Lung (tissue), 12 donors: ENCODE results near the gene RNFT2. TPM values are rescaled to one million over a fixed set of nuclear protein-coding genes. Genes with fewer than 3 reads are reported as not detected.

Experiments used
- ATAC-seq: fragments of 200-7000 bp; cut with Tn5 transposase; one replicate; pipeline ENCODE4 v1.9.1; 2020; ENCODE audit warnings: moderate number of reproducible peaks; ENCODE audit not compliant: insufficient read depth, low FRiP score
- DNase-seq, 3 donors: peaks; one replicate each; pipeline ENCODE4 v3.0.0-alpha.2; 2013 to 2017
- H3K27ac ChIP-seq, 2 donors: one replicate each; pipeline ENCODE4 v1.5.1; 2013; ENCODE audit warnings: mild to moderate bottlenecking in 2 of 2, moderate library complexity in 2 of 2, control low read depth in 1 of 2, inconsistent platforms in 1 of 2, low read depth in 1 of 2, low read length in 1 of 2
- H3K27me3 ChIP-seq, 3 donors: one replicate each; pipeline ENCODE4 v1.5.1; 2013; ENCODE audit warnings: low read length in 2 of 3; ENCODE audit not compliant: control insufficient read depth in 3 of 3, insufficient read depth in 3 of 3
- H3K36me3 ChIP-seq, 4 donors: one replicate each; pipeline ENCODE4 v1.5.1; 2013; ENCODE audit warnings: low read length in 4 of 4, mild to moderate bottlenecking in 1 of 4, moderate library complexity in 1 of 4; ENCODE audit not compliant: control insufficient read depth in 4 of 4, insufficient read depth in 4 of 4
- H3K4me1 ChIP-seq, 5 donors: one replicate each; pipeline ENCODE4 v1.5.1; 2013; ENCODE audit warnings: low read length in 5 of 5, mild to moderate bottlenecking in 2 of 5, moderate library complexity in 1 of 5; ENCODE audit not compliant: control insufficient read depth in 5 of 5, insufficient read depth in 5 of 5
- H3K4me3 ChIP-seq: one replicate; pipeline ENCODE4 v1.5.1; 2013; ENCODE audit warnings: mild to moderate bottlenecking, control low read depth, moderate library complexity
- H3K9ac ChIP-seq, 2 donors: one replicate each; pipeline ENCODE4 v1.5.1; 2013; ENCODE audit warnings: low read length in 2 of 2, control low read depth in 1 of 2; ENCODE audit not compliant: insufficient read depth in 1 of 2
- H3K9me3 ChIP-seq, 4 donors: one replicate each; pipeline ENCODE4 v1.5.1; 2013; ENCODE audit warnings: low read length in 3 of 4, mild to moderate bottlenecking in 1 of 4, moderate library complexity in 1 of 4; ENCODE audit not compliant: control insufficient read depth in 4 of 4, insufficient read depth in 3 of 4
- WGBS, 2 donors: extraction: QIAGEN DNeasy Blood & Tissue Kit; methylation state at CpG; one replicate each; pipeline ENCODE4 v1.1.7; 2013; 5-methylcytosine and 5-hydroxymethylcytosine counted together
- polyA plus RNA-seq, 2 donors: library from polyadenylated mRNA; stranded (reverse); fragments of 200-250 nt; gene quantifications; one replicate each; pipeline ENCODE4 v1.2.1, GENCODE V29; 2013
- total RNA-seq, 2 donors: library from RNA; depleted of rRNA in 1 of 2; stranded (reverse); fragments of >200 nt in 1 of 2; gene quantifications; one replicate each; pipeline ENCODE4 v1.2.1, GENCODE V29; 2014 to 2021
- TF ChIP-seq, protein P1 (sequence below): IDR thresholded peaks from 2 replicates; pipeline ENCODE4 v1.5.1; 2012; ENCODE audit warnings: mild to moderate bottlenecking; ENCODE audit errors: control extremely low read depth, extremely low read depth
- donor health status: control.
- donor health status: control.
- donor health status: Bipolar disorder and iron deficiency.
- donor health status: healthy.
- donor health status: DM: yes; HTN: yes; CAD: no.

RNFT2 gene
- total and polyA plus RNA-seq, 4 donors, result 0.37 to 4.9 (median 2.2) TPM

DNA sequence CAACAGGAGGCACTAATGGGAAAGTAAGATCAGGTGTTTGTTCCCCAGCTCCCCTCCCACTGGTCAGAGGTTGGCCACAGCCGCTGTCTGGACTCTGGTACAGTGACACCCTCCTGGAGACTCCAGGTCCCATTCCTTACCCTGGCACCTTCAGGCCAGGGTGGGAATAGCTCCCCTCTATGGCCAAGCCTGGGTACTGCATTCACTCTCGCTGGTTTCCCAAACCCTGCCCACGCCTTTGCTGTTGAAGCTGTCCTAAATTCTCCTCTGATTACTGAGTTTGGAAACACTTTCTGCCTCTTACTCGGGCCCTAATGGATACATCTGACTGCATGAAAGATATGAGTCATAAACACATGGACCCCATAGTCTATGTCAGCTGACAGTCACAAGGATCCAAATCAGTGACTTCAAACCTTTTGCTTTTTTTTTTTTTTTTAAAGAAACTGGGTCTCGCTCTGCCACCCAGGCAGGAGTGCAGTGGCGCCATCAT lies 125.2 kb downstream of the RNFT2 start:
- WGBS, 2 donors, result 47 to 52% methylated on average over 6 of the region's 6 CpGs
- Histone ChIP-seq H3K4me1 (no peaks in the 10 kb centered on the region), H3K4me3 (no peak overlapping the region), H3K9ac (no peak overlapping the region), H3K27me3 (peaks cover 0 to 10% (median 0%) of the 10 kb centered on the region in 3 donors), H3K27ac (no peak overlapping the region), H3K9me3 (no peaks in the 10 kb centered on the region), H3K36me3 (no peaks in the 10 kb centered on the region)
- ATAC-seq (peak; percentile 6), DNase-seq (no peak)
- TF ChIP-seq, protein P1, sequence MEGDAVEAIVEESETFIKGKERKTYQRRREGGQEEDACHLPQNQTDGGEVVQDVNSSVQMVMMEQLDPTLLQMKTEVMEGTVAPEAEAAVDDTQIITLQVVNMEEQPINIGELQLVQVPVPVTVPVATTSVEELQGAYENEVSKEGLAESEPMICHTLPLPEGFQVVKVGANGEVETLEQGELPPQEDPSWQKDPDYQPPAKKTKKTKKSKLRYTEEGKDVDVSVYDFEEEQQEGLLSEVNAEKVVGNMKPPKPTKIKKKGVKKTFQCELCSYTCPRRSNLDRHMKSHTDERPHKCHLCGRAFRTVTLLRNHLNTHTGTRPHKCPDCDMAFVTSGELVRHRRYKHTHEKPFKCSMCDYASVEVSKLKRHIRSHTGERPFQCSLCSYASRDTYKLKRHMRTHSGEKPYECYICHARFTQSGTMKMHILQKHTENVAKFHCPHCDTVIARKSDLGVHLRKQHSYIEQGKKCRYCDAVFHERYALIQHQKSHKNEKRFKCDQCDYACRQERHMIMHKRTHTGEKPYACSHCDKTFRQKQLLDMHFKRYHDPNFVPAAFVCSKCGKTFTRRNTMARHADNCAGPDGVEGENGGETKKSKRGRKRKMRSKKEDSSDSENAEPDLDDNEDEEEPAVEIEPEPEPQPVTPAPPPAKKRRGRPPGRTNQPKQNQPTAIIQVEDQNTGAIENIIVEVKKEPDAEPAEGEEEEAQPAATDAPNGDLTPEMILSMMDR, result peak; percentile 3

DNA sequence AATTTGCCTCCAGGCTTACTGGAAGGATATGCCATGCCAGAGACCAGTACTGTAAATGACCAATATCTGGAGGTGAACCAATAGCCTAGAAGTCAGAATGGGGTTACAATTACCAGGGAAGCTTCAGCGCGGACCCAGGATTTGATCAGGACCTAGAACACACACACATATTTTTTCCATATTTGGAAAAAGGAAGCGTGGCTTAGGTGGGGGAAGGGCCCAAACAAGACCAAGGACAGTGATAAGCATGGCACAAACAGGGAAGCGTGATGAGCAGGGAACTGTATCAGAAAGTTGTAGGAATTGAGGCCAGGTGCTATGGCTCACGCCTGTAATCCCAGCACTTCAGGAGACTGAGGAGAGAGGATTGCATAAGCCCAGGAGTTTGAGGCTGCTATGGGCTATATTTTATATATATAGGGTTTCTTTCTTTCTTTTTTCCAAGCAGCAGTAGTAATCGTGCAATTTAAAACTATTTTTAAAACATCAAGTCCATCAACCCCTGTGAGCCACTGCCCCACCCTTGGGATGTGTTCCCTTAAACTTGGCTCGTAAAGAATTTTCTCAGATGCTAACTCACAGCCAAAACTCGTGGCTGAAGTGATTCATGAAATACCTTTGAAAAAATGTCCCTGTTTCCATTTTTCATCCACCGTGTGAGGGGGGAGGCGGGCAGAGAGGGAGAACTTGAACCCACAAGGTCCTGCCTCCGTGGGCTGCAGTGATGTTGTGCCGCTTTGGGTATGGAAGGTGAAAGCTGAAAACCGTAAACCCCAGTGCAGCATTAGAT lies 126.5 kb downstream of the RNFT2 start:
- WGBS, 2 donors, result 65 to 75% methylated on average over 13 of the region's 13 CpGs
- ATAC-seq (no peak), DNase-seq (no peak)
- H3K4me1 ChIP-seq, result no peaks in the 10 kb centered on the region
- no peaks in the 10 kb centered on the region for H3K36me3 ChIP-seq
- H3K4me3 ChIP-seq, result no peak overlapping the region
- H3K9ac ChIP-seq, result no peak overlapping the region
- H3K9me3 ChIP-seq, result no peaks in the 10 kb centered on the region
- H3K27ac ChIP-seq, result no peak overlapping the region
- TF ChIP-seq, protein P1, result no peak
- peaks cover 0 to 7% (median 0%) of the 10 kb centered on the region in 3 donors for H3K27me3 ChIP-seq

DNA sequence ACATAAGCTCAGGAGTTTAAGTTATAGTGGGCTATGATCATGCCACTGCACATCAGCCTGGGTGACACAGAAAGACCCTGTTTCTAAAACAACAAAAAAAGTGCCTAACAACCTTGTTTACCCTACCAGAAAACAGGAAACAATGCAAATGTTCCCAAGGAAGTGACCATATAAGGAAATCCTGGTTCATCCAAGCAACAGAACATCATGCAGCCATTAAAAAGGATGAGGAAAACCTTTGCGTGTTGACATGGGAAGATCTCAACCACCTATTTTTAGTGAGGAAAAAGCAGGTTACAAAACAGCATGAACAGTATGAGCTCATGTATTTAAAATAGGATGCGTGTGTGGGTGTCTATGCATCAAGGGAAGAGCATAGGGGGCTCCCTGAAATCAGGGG lies 129.4 kb downstream of the RNFT2 start:
- peaks cover 0 to 3% (median 0%) of the 10 kb centered on the region in 3 donors for H3K27me3 ChIP-seq
- DNase-seq, result no peak
- no peaks in the 10 kb centered on the region for H3K36me3 ChIP-seq
- peaks cover 0 to 2% (median 0%) of the 10 kb centered on the region in 4 donors for H3K9me3 ChIP-seq
- H3K9ac ChIP-seq, result no peak overlapping the region
- no peaks in the 10 kb centered on the region for H3K4me1 ChIP-seq
- no peak overlapping the region for H3K27ac ChIP-seq
- ATAC-seq, result no peak
- H3K4me3 ChIP-seq, result no peak overlapping the region
- TF ChIP-seq, protein P1, result no peak
- 90% methylated on average over 2 of the region's 2 CpGs for WGBS, 2 donors
